KMS-11 (cell line): Measurements from ENCODE around the gene TBXAS1.

Experiments used
- H2AFZ ChIP-seq: fragments of 200-600 bp; sonication (generic); 2 replicates; pipeline ENCODE4 v1.6.1; 2016; ENCODE audit warnings: antibody characterized with exemption, mixed run types, low read depth
- H3K27ac ChIP-seq: fragments of 200-600 bp; sonication (generic); 2 replicates; pipeline ENCODE4 v1.6.1; 2016; ENCODE audit warnings: mild to moderate bottlenecking, mixed run types
- H3K27me3 ChIP-seq: fragments of 200-600 bp; sonication (generic); 2 replicates; pipeline ENCODE4 v1.6.1; 2017; ENCODE audit warnings: mild to moderate bottlenecking, low read depth, mixed run types, moderate library complexity; ENCODE audit not compliant: insufficient read depth
- H3K36me3 ChIP-seq: fragments of 200-600 bp; sonication (generic); 2 replicates; pipeline ENCODE4 v1.6.1; 2017; ENCODE audit warnings: mild to moderate bottlenecking, mixed run types; ENCODE audit not compliant: insufficient read depth
- H3K4me1 ChIP-seq: fragments of 200-600 bp; sonication (generic); 2 replicates; pipeline ENCODE4 v1.6.1; 2016; ENCODE audit warnings: mild to moderate bottlenecking, low read depth, mixed run types; ENCODE audit not compliant: poor library complexity, severe bottlenecking
- H3K4me2 ChIP-seq: fragments of 200-600 bp; sonication (generic); 2 replicates; pipeline ENCODE4 v1.7.0; 2016; ENCODE audit warnings: mild to moderate bottlenecking, mixed run types
- H3K4me3 ChIP-seq: fragments of 200-600 bp; sonication (generic); IDR thresholded peaks from 2 replicates; pipeline ENCODE4 v1.6.1; 2017; ENCODE audit warnings: low read depth, low read length, mixed read lengths; ENCODE audit not compliant: insufficient read depth
- H3K79me2 ChIP-seq: fragments of 200-600 bp; sonication (generic); 2 replicates; pipeline ENCODE4 v1.6.1; 2016; ENCODE audit warnings: low read depth, mixed run types; ENCODE audit not compliant: insufficient read depth
- H3K9ac ChIP-seq: fragments of 200-600 bp; sonication (generic); 2 replicates; pipeline ENCODE4 v1.6.1; 2016; ENCODE audit warnings: mild to moderate bottlenecking, mixed run types
- H4K20me1 ChIP-seq: fragments of 200-600 bp; sonication (generic); 2 replicates; pipeline ENCODE4 v1.6.1; 2016; ENCODE audit warnings: mild to moderate bottlenecking, mixed run types; ENCODE audit not compliant: insufficient read depth
- TF ChIP-seq, protein P1 (sequence below): fragments of 200-600 bp; sonication (generic); conservative IDR thresholded peaks from 2 replicates; pipeline ENCODE4 v1.6.1; 2017; ENCODE audit warnings: low read depth, mild to moderate bottlenecking, antibody characterized with exemption, low read length, moderate library complexity, mixed read lengths

TBXAS1 gene

DNA sequence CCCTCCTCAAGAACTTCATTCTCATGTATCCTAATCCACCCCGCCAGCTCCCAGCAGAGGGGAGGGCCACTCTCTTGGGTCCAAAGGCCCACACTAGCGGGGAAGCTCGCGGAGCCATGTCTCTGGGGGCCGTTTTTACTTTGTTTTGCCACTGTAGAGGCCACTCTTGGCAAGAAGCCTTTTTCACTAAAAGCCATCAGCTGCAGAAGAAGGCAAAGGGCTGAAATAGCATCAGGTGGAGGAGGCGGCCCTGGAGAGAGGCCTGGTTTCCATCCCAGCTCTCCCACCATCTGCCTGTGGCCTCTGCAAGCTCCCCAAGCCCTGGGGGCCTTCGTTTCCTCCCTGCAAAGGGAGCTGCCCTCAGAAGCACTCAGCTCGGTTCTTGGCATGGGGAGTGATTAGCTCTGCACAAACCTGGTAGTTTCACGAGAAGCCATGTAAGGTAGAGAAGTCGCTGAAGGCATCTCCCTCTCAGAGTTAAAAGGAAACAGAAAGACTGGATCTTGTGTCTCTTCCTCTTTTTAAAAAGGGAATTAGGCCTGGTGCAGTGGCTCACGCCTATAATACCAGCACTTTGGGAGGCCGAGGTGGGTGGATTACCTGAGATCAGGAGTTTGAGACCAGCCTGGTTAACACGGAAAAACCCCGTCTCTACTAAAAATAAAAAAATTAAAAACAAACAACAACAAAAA, 163.4 kb downstream of the TBXAS1 start:
- Histone ChIP-seq H3K4me1 (no peaks in the 10 kb centered on the region), H3K4me2 (no peak overlapping the region), H3K27ac (no peak overlapping the region), H3K36me3 (no peaks in the 10 kb centered on the region), H4K20me1 (no peaks in the 10 kb centered on the region), H3K27me3 (no peaks in the 10 kb centered on the region), H3K79me2 (no peaks in the 10 kb centered on the region), H3K4me3 (no peak overlapping the region), H2AFZ (no peak overlapping the region), H3K9ac (no peak overlapping the region)
- TF ChIP-seq, protein P1, sequence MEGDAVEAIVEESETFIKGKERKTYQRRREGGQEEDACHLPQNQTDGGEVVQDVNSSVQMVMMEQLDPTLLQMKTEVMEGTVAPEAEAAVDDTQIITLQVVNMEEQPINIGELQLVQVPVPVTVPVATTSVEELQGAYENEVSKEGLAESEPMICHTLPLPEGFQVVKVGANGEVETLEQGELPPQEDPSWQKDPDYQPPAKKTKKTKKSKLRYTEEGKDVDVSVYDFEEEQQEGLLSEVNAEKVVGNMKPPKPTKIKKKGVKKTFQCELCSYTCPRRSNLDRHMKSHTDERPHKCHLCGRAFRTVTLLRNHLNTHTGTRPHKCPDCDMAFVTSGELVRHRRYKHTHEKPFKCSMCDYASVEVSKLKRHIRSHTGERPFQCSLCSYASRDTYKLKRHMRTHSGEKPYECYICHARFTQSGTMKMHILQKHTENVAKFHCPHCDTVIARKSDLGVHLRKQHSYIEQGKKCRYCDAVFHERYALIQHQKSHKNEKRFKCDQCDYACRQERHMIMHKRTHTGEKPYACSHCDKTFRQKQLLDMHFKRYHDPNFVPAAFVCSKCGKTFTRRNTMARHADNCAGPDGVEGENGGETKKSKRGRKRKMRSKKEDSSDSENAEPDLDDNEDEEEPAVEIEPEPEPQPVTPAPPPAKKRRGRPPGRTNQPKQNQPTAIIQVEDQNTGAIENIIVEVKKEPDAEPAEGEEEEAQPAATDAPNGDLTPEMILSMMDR: no peak

DNA sequence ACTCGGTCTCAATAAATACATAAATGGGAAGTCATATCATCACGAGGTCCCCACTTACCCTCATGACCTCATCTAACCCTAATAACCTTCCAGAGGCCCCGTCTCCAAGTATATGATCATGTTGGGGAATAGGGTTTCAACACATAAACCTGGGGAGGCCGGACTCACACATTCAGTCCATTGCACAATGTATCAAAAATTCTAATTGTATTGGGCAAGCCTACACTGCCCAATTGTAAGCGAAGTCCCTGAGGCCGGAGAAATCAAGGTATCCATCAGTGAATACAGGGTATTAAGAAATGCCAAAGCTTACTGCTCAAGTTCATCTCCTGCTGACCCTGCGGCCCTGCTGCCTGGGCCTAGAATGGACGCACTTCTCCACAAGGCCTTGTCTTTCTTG, 164.1 kb downstream of the TBXAS1 start:
- H3K36me3 ChIP-seq: no peaks in the 10 kb centered on the region
- H3K79me2 ChIP-seq: no peaks in the 10 kb centered on the region
- H3K27ac ChIP-seq: no peak overlapping the region
- H3K4me1 ChIP-seq: no peaks in the 10 kb centered on the region
- H3K9ac ChIP-seq: no peak overlapping the region
- H3K27me3 ChIP-seq: no peaks in the 10 kb centered on the region
- no peak overlapping the region for H3K4me3 ChIP-seq
- H3K4me2 ChIP-seq: no peak overlapping the region
- no peak overlapping the region for H2AFZ ChIP-seq
- TF ChIP-seq, protein P1: no peak
- H4K20me1 ChIP-seq: no peaks in the 10 kb centered on the region

DNA sequence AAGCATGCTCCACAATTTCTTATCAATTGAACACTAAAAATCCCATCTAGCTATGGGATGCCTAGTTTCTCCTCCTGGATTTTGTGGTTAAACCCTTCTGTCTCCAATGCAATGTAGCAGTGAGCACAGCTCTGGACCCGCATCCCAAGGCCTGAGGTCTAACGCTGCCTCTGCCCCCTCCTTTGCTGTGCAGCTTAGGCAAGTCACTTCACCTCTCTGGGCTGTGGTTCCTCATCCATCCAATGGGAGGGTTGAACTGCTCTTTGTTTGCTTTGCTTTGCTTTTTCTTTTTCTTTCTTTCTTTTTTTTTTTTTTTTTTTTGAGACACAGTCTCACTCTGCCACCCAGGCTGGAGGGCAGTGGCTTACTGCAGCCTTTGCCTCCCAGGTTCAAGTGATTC, 164.5 kb downstream of the TBXAS1 start:
- Histone ChIP-seq H3K9ac (no peak overlapping the region), H3K36me3 (no peaks in the 10 kb centered on the region), H3K27ac (no peak overlapping the region), H3K79me2 (no peaks in the 10 kb centered on the region), H3K4me1 (no peaks in the 10 kb centered on the region), H4K20me1 (no peaks in the 10 kb centered on the region), H3K4me2 (no peak overlapping the region), H2AFZ (no peak overlapping the region), H3K27me3 (no peaks in the 10 kb centered on the region), H3K4me3 (no peak overlapping the region)
- TF ChIP-seq, protein P1: no peak

DNA sequence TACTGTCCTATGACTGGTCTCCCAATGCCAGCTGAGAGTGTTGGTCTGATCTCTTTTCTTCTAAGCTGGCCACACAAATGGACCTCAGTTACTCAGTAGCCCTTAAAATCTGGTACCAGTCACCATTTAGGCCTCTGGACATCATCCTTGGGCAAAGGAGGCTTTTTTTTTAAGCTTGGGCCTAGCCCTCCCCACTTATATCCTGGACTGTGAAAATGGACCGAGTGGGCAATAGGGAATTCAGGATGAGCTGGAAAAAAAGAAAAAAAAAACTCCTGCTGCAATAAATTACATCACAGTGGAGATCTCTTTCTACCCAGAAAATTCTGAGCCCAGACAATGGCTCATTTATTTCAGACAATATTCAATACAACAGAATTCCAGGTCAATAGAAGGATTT, 165.3 kb downstream of the TBXAS1 start:
- no peak overlapping the region for H3K4me3 ChIP-seq
- H3K4me1 ChIP-seq: no peaks in the 10 kb centered on the region
- H4K20me1 ChIP-seq: no peaks in the 10 kb centered on the region
- H3K79me2 ChIP-seq: no peaks in the 10 kb centered on the region
- no peak overlapping the region for H3K9ac ChIP-seq
- no peak overlapping the region for H2AFZ ChIP-seq
- no peak overlapping the region for H3K27ac ChIP-seq
- no peak overlapping the region for H3K4me2 ChIP-seq
- no peaks in the 10 kb centered on the region for H3K27me3 ChIP-seq
- TF ChIP-seq, protein P1: no peak
- H3K36me3 ChIP-seq: no peaks in the 10 kb centered on the region
